WTC11 (cell line): ENCODE measurements around the gene FGFRL1. TPM values are rescaled to one million over a fixed set of nuclear protein-coding genes. Genes with fewer than 3 reads are reported as not detected.

Source experiments
- ATAC-seq: fragments of 200-7000 bp; cut with Tn5 transposase; 2 replicates; pipeline ENCODE4 v1.10.0; 2021; ENCODE audit warnings: mild to moderate bottlenecking, moderate library complexity
- CTCF ChIA-PET: fragments of 300-600 bp; sonication (Branson Sonifier 250); formaldehyde crosslinking; loops from one replicate; lab custom pipeline; 2021; ENCODE audit warnings: antibody characterized with exemption; lab: Charles Lee
- POLR2A ChIA-PET: fragments of 350-600 bp; sonication (Branson Sonifier 250); formaldehyde crosslinking; loops from one replicate; lab custom pipeline; 2021; ENCODE audit warnings: antibody characterized with exemption; lab: Charles Lee
- DNase-seq: peaks from one replicate; pipeline ENCODE4 v3.0.0; 2021; ENCODE audit warnings: low spot score
- H3K27ac Mint-ChIP-seq: 2 replicates; pipeline ENCODE4 v1.8.0; 2021; ENCODE audit warnings: mixed read lengths
- H3K27me3 Mint-ChIP-seq: 2 replicates; pipeline ENCODE4 v1.8.0; 2021; ENCODE audit warnings: low read depth, mild to moderate bottlenecking, moderate library complexity, mixed read lengths
- H3K36me3 Mint-ChIP-seq: 2 replicates; pipeline ENCODE4 v1.8.0; 2021; ENCODE audit warnings: mixed read lengths
- H3K4me1 Mint-ChIP-seq: 2 replicates; pipeline ENCODE4 v1.8.0; 2022; ENCODE audit warnings: mixed read lengths
- H3K4me3 Mint-ChIP-seq: 2 replicates; pipeline ENCODE4 v1.8.0; 2021; ENCODE audit warnings: mild to moderate bottlenecking, moderate library complexity, mixed read lengths
- H3K9me3 Mint-ChIP-seq: 2 replicates; pipeline ENCODE4 v1.8.0; 2021; ENCODE audit warnings: mixed read lengths
- AR ChIP-seq: fragments of 250-450 bp; sonication (Bioruptor Pico); IDR thresholded peaks from 2 replicates; pipeline ENCODE4 v1.9.0; 2021; ENCODE audit warnings: mild to moderate bottlenecking
- ARID4B ChIP-seq: sonication (generic); formaldehyde crosslinking; IDR thresholded peaks from 2 replicates; pipeline ENCODE4 v1.8.0; 2023; ENCODE audit warnings: missing genetic modification reagents, mild to moderate bottlenecking, borderline replicate concordance
- CREB1 ChIP-seq: sonication (generic); formaldehyde crosslinking; IDR thresholded peaks from 2 replicates; pipeline ENCODE4 v1.8.0; 2023; ENCODE audit warnings: mild to moderate bottlenecking, missing genetic modification reagents
- ERG ChIP-seq: fragments of 250-450 bp; sonication (Bioruptor Pico); IDR thresholded peaks from 2 replicates; pipeline ENCODE4 v1.8.0; 2021; ENCODE audit warnings: mild to moderate bottlenecking
- FOXJ3 ChIP-seq: sonication (generic); formaldehyde crosslinking; IDR thresholded peaks from 2 replicates; pipeline ENCODE4 v1.9.0; 2021; ENCODE audit warnings: missing genetic modification reagents, mild to moderate bottlenecking, borderline replicate concordance
- HMGXB4 ChIP-seq: sonication (generic); formaldehyde crosslinking; IDR thresholded peaks from 2 replicates; pipeline ENCODE4 v1.8.1; 2023; ENCODE audit warnings: mild to moderate bottlenecking, moderate library complexity, missing genetic modification reagents
- JUN ChIP-seq: sonication (generic); formaldehyde crosslinking; IDR thresholded peaks from 2 replicates; pipeline ENCODE4 v1.8.0; 2023; ENCODE audit warnings: mild to moderate bottlenecking, missing genetic modification reagents
- NFE2L1 ChIP-seq: sonication (generic); formaldehyde crosslinking; IDR thresholded peaks from 2 replicates; pipeline ENCODE4 v1.8.1; 2023; ENCODE audit warnings: missing genetic modification reagents
- OVOL2 ChIP-seq: fragments of 250-450 bp; sonication (Bioruptor Pico); IDR thresholded peaks from 2 replicates; pipeline ENCODE4 v1.9.0; 2021; ENCODE audit warnings: mild to moderate bottlenecking, borderline replicate concordance
- SP1 ChIP-seq: sonication (generic); formaldehyde crosslinking; conservative IDR thresholded peaks from 2 replicates; pipeline ENCODE4 v1.8.1; 2022; ENCODE audit warnings: missing genetic modification reagents
- ZNF138 ChIP-seq: sonication (generic); formaldehyde crosslinking; conservative IDR thresholded peaks from 2 replicates; pipeline ENCODE4 v1.8.1; 2022; ENCODE audit warnings: mild to moderate bottlenecking, moderate library complexity, missing genetic modification reagents
- ZNF219 ChIP-seq: sonication (generic); formaldehyde crosslinking; IDR thresholded peaks from 2 replicates; pipeline ENCODE4 v1.8.0; 2023; ENCODE audit warnings: missing genetic modification reagents, mild to moderate bottlenecking, borderline replicate concordance
- ZNF263 ChIP-seq: sonication (generic); formaldehyde crosslinking; IDR thresholded peaks from 2 replicates; pipeline ENCODE4 v1.8.1; 2022; ENCODE audit warnings: low read depth, mild to moderate bottlenecking, moderate library complexity, missing genetic modification reagents
- ZNF281 ChIP-seq: sonication (generic); formaldehyde crosslinking; IDR thresholded peaks from 2 replicates; pipeline ENCODE4 v1.8.0; 2023; ENCODE audit warnings: mild to moderate bottlenecking, missing genetic modification reagents
- ZNF512 ChIP-seq: sonication (generic); formaldehyde crosslinking; IDR thresholded peaks from 2 replicates; pipeline ENCODE4 v1.8.1; 2022; ENCODE audit warnings: missing genetic modification reagents, borderline replicate concordance
- total RNA-seq: library from RNA; stranded (reverse); gene quantifications from 3 replicates; pipeline ENCODE4 v1.2.3, GENCODE V29; 2021

Gene FGFRL1
- total RNA-seq, 1 experiment from 2014 or later, result 25.9 TPM

- no peak for TF ChIP-seq HMGXB4
- no peak for TF ChIP-seq SP1 (CRISPR knock-in tag)
- TF ChIP-seq ZNF263, result no peak
- TF ChIP-seq ARID4B (CRISPR knock-in tag), result no peak
- no peak for TF ChIP-seq CREB1 (CRISPR knock-in tag)
- no peak for TF ChIP-seq ZNF138 (CRISPR knock-in tag)
- no peak for TF ChIP-seq JUN
- TF ChIP-seq ZNF281 (CRISPR knock-in tag), result no peak
- TF ChIP-seq ERG, result no peak
- no peak for TF ChIP-seq NFE2L1
- no peak for TF ChIP-seq FOXJ3 (CRISPR knock-in tag)
- no peak for TF ChIP-seq OVOL2 (CRISPR knock-in tag)
- no peak for TF ChIP-seq ZNF219
Observed at GRCh38 chr4:1028574-1029220, 17.3 kb downstream of the FGFRL1 start (continued).

- no peak for DNase-seq
- Mint-ChIP-seq H3K4me3 (no peak overlapping the region), H3K36me3 (peaks cover 12% of the 10 kb centered on the region), H3K9me3 (no peaks in the 10 kb centered on the region)
- TF ChIP-seq CREB1 (CRISPR knock-in tag) (no peak), ZNF263 (no peak), OVOL2 (CRISPR knock-in tag) (no peak), ZNF512 (CRISPR knock-in tag) (no peak), AR (CRISPR knock-in tag) (no peak), JUN (no peak)
- TF ChIP-seq, all 79 proteins: peak for 0
- ChIA-PET CTCF (no interaction called here), POLR2A (no interaction called here)
- H3K27me3 Mint-ChIP-seq, result no peaks in the 10 kb centered on the region
- H3K4me1 Mint-ChIP-seq, result no peaks in the 10 kb centered on the region; the same call in 1 of the 2 replicates
- no peak for ATAC-seq
- no peak overlapping the region for H3K27ac Mint-ChIP-seq
Observed at GRCh38 chr4:1029529-1029928, 18.1 kb downstream of the FGFRL1 start.
